ENCODE results near the gene ARHGEF4. TPM values are rescaled to one million over a fixed set of nuclear protein-coding genes. Genes with fewer than 3 reads are reported as not detected.

Gene ARHGEF4
- total RNA-seq, 4 donors from 2014 or later = 108 to 378 (median 134) TPM

DNA sequence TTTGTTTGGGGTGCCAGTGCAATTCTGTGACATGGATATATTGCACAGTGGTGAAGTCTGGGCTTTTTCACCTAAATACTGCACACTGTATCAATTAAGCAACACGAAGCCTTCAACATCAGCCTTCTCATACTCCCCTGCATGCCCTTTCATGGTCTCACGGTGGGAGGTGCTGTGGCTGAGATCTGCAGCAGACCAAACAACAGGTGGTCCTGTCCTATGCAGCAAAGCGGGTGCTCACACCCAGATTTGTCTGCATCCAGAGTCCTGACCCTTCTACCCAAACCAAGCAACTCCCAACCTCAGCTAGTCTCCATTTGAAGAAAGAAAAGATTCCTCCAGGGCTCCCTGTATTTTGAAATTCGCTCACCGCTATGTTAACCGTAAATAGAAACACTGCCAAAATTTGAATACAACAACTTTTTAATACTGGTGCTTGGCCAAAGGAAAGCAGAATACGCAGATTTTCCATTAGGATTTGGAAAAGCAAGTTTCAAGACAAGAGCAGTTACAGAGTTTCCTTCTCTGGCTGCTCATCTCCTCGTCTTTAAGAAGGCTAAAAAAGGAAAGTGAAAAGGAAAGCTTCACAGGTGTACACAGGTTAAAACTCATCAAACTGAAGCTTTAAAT lies 221.6 kb downstream of the ARHGEF4 start:
- TF ChIP-seq CTCF (IDR thresholded peaks at IDR 0.05) (no peak), EP300 (IDR thresholded peaks at IDR 0.05) (no peak), POLR2A (IDR thresholded peaks at IDR 0.05) (no peak), POLR2AphosphoS5 (IDR thresholded peaks at IDR 0.05) (no peak)
- WGBS = 74% methylated on average over 8 of the region's 8 CpGs
- H3K36me3 ChIP-seq = peaks cover 52% of the 10 kb centered on the region

DNA sequence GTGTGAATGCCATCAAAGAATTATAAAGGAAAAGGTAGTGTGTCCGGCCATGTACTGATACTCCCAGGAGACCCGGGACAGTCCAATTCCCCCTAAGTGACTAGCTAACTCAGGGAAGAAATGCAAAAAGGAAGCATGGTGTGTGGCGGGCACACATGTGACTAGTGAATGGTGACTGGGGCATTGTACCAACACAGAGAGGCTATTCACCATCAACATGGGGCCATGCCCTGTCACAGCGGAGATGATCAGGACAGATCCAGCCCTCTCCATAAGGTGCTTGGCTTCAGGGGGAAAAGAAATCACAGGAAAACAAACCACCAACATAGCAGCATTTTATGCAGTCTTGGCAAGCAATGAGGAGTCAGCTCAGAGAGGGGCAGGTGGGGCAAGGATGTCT lies 222.2 kb downstream of the ARHGEF4 start:
- H3K27ac ChIP-seq = no peak overlapping the region
- no peaks in the 10 kb centered on the region for H3K9me3 ChIP-seq
- H3K4me1 ChIP-seq = peaks cover 26% of the 10 kb centered on the region
- H3K36me3 ChIP-seq = peaks cover 49% of the 10 kb centered on the region
- TF ChIP-seq CTCF (IDR thresholded peaks at IDR 0.05) = no peak
- no peak for TF ChIP-seq POLR2A (IDR thresholded peaks at IDR 0.05)
- TF ChIP-seq POLR2AphosphoS5 (IDR thresholded peaks at IDR 0.05) = no peak
- TF ChIP-seq EP300 (IDR thresholded peaks at IDR 0.05) = no peak
- H3K4me3 ChIP-seq = no peak overlapping the region
- no peak for DNase-seq (ENCODE audit: low spot score in 2 of 2)
- WGBS = 90% methylated on average over 4 of the region's 4 CpGs
- H3K27me3 ChIP-seq = no peaks in the 10 kb centered on the region

More for the DNA sequence above, 221.6 kb downstream of the ARHGEF4 start:
- H3K27ac ChIP-seq = no peak overlapping the region
- DNase-seq (ENCODE audit: low spot score in 2 of 2) = no peak
- H3K4me3 ChIP-seq = no peak overlapping the region
- no peaks in the 10 kb centered on the region for H3K27me3 ChIP-seq
- no peaks in the 10 kb centered on the region for H3K9me3 ChIP-seq
- peaks cover 26% of the 10 kb centered on the region for H3K4me1 ChIP-seq

GRCh38 chr2:131063501-131064283 lies 227.0 kb downstream of the ARHGEF4 start:
- no peak overlapping the region for H3K4me3 ChIP-seq
- 94% methylated on average over 11 of the region's 11 CpGs for WGBS

GRCh38 chr2:131064589-131065512 lies 228.1 kb downstream of the ARHGEF4 start:
- Histone ChIP-seq H3K27ac (no peak overlapping the region), H3K4me3 (no peak overlapping the region), H3K4me1 (peaks cover 14% of the 10 kb centered on the region), H3K36me3 (peaks cover 44% of the 10 kb centered on the region), H3K27me3 (no peaks in the 10 kb centered on the region), H3K9me3 (no peaks in the 10 kb centered on the region)
- WGBS = 81% methylated on average over 14 of the region's 14 CpGs
- DNase-seq (ENCODE audit: low spot score in 2 of 2) = no peak
- TF ChIP-seq CTCF (IDR thresholded peaks at IDR 0.05) = no peak
- no peak for TF ChIP-seq EP300 (IDR thresholded peaks at IDR 0.05)
- TF ChIP-seq POLR2A (IDR thresholded peaks at IDR 0.05) = no peak
- no peak for TF ChIP-seq POLR2AphosphoS5 (IDR thresholded peaks at IDR 0.05)

More at GRCh38 chr2:131063501-131064283, 227.0 kb downstream of the ARHGEF4 start:
- Histone ChIP-seq H3K9me3 (no peaks in the 10 kb centered on the region), H3K27me3 (no peaks in the 10 kb centered on the region), H3K4me1 (peaks cover 14% of the 10 kb centered on the region), H3K27ac (no peak overlapping the region), H3K36me3 (peaks cover 36% of the 10 kb centered on the region)
- TF ChIP-seq POLR2AphosphoS5 (IDR thresholded peaks at IDR 0.05) (no peak), EP300 (IDR thresholded peaks at IDR 0.05) (no peak), POLR2A (IDR thresholded peaks at IDR 0.05) (no peak), CTCF (IDR thresholded peaks at IDR 0.05) (no peak)
- no peak for DNase-seq (ENCODE audit: low spot score in 2 of 2)

All from suprapubic skin (tissue), 4 donors.